Fibroblast of pulmonary artery (primary cell): ENCODE results near the gene RELN.

Source experiments
- DNase-seq: peaks from one replicate; pipeline ENCODE4 v3.0.0-alpha.2; 2010; ENCODE audit warnings: low read depth
- H3K4me3 ChIP-seq: replicated peaks from 2 replicates; pipeline ENCODE4 v1.5.1; 2011; ENCODE audit warnings: low read depth, mild to moderate bottlenecking, control low read depth, low read length, moderate library complexity
- CTCF ChIP-seq: IDR thresholded peaks from 2 replicates; pipeline ENCODE4 v1.5.1; 2011; ENCODE audit warnings: mild to moderate bottlenecking, control low read depth, low read length, inconsistent platforms; ENCODE audit errors: missing control alignments

Gene RELN

GRCh38 chr7:103937680-103938079 is 51.8 kb downstream of the RELN start:
- H3K4me3 ChIP-seq, result no peak overlapping the region
- TF ChIP-seq CTCF, result no peak
- DNase-seq, result no peak

- no peak for TF ChIP-seq CTCF
- peak; percentile 14 for DNase-seq
- no peak overlapping the region for H3K4me3 ChIP-seq
Measured at GRCh38 chr7:103936558-103936957, 52.9 kb downstream of the RELN start.

GRCh38 chr7:103934508-103934907 is 55.0 kb downstream of the RELN start:
- TF ChIP-seq CTCF, result no peak
- DNase-seq, result no peak
- no peak overlapping the region for H3K4me3 ChIP-seq

- no peak overlapping the region for H3K4me3 ChIP-seq
- DNase-seq, result no peak
- TF ChIP-seq CTCF, result no peak
Measured at GRCh38 chr7:103932389-103932788, 57.1 kb downstream of the RELN start.

GRCh38 chr7:103929901-103930311 is 59.6 kb downstream of the RELN start:
- no peak for TF ChIP-seq CTCF
- H3K4me3 ChIP-seq, result no peak overlapping the region
- no peak for DNase-seq

- TF ChIP-seq CTCF, result no peak
- no peak for DNase-seq
- H3K4me3 ChIP-seq, result no peak overlapping the region
Measured at GRCh38 chr7:103928581-103928980, 60.9 kb downstream of the RELN start.

- DNase-seq, result no peak
- TF ChIP-seq CTCF, result no peak
- H3K4me3 ChIP-seq, result no peak overlapping the region
Measured at GRCh38 chr7:103924184-103924583, 65.3 kb downstream of the RELN start.
